RWPE2 (cell line): ENCODE measurements around the gene PRR7.

Experiments
- ATAC-seq: fragments of 200-7000 bp; cut with Tn5 transposase; 3 replicates; pipeline ENCODE4 v1.9.1; 2021; ENCODE audit warnings: low read depth
- DNase-seq: peaks from one replicate; pipeline ENCODE4 v3.0.0-alpha.2; 2020; ENCODE audit warnings: low spot score
- H3K27ac ChIP-seq: fragments of 450-650 bp; 2 replicates; pipeline ENCODE4 v1.5.1; 2017; ENCODE audit warnings: mild to moderate bottlenecking; ENCODE audit not compliant: poor library complexity, severe bottlenecking
- H3K27me3 ChIP-seq: fragments of 250-450 bp; sonication (Bioruptor Pico); 2 replicates; pipeline ENCODE4 v1.5.1; 2021; ENCODE audit warnings: mild to moderate bottlenecking, moderate library complexity; ENCODE audit not compliant: insufficient read depth, poor library complexity, severe bottlenecking
- H3K36me3 ChIP-seq: fragments of 250-450 bp; sonication (Bioruptor Pico); 2 replicates; pipeline ENCODE4 v1.5.1; 2020; ENCODE audit warnings: low read depth, mild to moderate bottlenecking, moderate library complexity
- H3K4me1 ChIP-seq: fragments of 250-450 bp; sonication (Bioruptor Pico); 2 replicates; pipeline ENCODE4 v1.5.1; 2021; ENCODE audit warnings: mild to moderate bottlenecking, moderate library complexity; ENCODE audit not compliant: insufficient read depth, poor library complexity, severe bottlenecking
- H3K4me3 ChIP-seq: fragments of 250-450 bp; sonication (Bioruptor Pico); 2 replicates; pipeline ENCODE4 v1.5.1; 2021; ENCODE audit warnings: mild to moderate bottlenecking, moderate library complexity; ENCODE audit not compliant: severe bottlenecking
- H3K9me3 ChIP-seq: fragments of 250-450 bp; sonication (Bioruptor Pico); 2 replicates; pipeline ENCODE4 v1.5.1; 2021; ENCODE audit warnings: mild to moderate bottlenecking, moderate library complexity; ENCODE audit not compliant: severe bottlenecking
- TF ChIP-seq, protein P1 (sequence below): fragments of 450-650 bp; IDR thresholded peaks from one replicate; pipeline ENCODE4 v1.5.1; 2017; ENCODE audit warnings: mild to moderate bottlenecking, moderate library complexity; ENCODE audit not compliant: poor library complexity, severe bottlenecking

The PRR7 gene

DNA sequence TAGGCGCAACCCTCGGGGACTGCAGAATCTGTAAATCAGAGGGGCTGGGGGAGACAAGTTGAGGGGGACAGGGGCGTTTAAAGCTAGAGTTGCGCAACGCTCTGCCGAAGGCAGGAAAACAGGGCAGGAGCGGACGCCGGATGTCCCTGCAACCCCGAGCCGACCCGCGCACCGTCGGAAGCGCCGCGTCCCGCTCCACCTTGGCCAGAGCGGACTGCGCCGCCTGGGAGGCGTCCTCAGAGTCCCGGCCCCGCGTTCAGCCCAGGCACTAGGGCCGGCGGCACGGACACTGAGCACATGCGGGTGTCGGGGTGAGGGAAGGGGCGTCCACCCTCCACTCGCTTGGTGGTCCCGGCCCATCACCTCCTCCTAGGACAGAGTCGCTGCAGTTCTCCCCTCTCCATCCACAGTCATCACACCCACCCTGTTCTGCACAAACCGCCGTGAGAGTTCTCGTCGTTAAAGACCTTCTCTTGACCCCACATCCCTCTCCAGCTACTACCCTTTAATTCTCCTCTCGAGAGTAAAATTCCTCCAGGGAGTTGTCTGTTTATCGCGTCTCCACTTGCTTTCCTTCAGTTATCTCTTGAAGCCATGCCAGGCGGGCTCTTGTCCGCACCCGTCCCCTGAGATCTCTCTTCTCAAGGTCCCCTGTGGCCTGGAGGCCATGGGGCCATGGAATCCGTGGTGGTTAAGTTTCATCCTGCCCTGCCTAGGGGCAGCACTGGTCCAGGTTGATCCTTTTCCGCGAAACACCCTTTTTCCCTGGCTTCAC is 51.6 kb downstream of the PRR7 start:
- ATAC-seq, result no peak
- Histone ChIP-seq H3K36me3 (peaks cover 28% of the 10 kb centered on the region), H3K9me3 (no peaks in the 10 kb centered on the region), H3K4me3 (peak overlapping the region; percentile 91), H3K27me3 (no peaks in the 10 kb centered on the region), H3K4me1 (peaks cover 26% of the 10 kb centered on the region), H3K27ac (peak overlapping the region; percentile 96)
- DNase-seq, result no peak
- TF ChIP-seq, protein P1, sequence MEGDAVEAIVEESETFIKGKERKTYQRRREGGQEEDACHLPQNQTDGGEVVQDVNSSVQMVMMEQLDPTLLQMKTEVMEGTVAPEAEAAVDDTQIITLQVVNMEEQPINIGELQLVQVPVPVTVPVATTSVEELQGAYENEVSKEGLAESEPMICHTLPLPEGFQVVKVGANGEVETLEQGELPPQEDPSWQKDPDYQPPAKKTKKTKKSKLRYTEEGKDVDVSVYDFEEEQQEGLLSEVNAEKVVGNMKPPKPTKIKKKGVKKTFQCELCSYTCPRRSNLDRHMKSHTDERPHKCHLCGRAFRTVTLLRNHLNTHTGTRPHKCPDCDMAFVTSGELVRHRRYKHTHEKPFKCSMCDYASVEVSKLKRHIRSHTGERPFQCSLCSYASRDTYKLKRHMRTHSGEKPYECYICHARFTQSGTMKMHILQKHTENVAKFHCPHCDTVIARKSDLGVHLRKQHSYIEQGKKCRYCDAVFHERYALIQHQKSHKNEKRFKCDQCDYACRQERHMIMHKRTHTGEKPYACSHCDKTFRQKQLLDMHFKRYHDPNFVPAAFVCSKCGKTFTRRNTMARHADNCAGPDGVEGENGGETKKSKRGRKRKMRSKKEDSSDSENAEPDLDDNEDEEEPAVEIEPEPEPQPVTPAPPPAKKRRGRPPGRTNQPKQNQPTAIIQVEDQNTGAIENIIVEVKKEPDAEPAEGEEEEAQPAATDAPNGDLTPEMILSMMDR, result peak; percentile 13

DNA sequence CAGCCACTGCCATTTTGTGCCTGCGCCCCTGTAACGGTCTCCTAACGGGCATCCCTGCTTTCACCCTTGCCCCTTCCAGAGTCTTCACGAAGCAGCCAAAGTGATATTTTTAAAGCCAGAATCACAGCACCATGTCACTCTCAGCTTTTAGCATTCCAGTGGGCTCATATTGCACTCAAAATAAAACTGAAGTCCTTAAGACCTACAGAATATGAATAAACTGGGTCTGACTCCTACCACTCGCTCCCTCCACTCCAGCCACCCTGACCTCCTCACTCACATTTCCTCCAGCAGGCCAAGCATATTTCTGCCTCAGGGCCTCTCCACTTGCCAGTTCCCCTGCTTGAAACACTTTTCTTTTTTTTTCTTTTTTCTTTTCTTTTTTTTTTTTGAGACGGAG is 53.2 kb downstream of the PRR7 start:
- Histone ChIP-seq H3K4me1 (peaks cover 14% of the 10 kb centered on the region), H3K27ac (no peak overlapping the region), H3K4me3 (no peak overlapping the region), H3K9me3 (no peaks in the 10 kb centered on the region), H3K36me3 (peaks cover 17% of the 10 kb centered on the region), H3K27me3 (no peaks in the 10 kb centered on the region)
- DNase-seq (no peak), ATAC-seq (no peak)
- TF ChIP-seq, protein P1, result no peak

DNA sequence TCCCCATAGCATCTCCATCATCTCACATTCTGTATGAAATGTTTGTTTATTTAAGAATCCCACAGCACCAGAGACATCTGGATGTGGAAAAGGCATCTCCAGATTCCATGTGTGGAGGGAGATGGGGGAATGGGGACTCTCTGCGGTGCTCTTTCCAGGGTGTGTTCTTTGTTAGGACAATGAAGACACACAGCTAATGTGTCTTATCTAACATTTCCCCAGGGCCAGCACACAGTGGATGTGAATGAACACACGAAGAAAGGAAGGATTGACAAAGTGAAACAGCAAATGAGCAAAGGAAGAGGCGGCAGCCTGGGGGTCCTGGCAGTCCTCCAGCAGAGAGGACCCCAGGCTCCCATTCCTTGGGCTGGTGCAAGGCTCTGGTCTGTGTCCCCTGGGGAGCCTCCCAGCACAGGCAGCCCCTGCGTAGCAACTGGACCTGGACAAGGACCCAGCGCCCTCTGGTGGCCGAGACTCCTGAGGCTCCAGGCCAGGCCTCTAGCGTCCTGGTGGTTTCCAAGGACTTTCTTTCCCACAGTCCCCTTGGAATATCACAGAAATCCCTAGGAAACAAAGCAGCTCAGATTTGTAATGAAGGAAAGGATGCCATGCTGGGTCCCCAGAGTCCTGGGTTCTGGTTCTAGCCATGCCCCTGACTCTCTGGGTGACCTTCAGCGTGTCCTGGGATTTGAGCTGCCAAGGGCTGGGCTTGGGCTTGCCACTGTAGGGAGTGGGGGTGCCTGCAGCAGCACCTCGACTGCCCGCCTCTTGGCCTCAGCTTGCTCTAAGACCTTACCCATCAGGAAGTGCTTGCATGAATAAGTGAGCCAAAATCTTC is 54.3 kb downstream of the PRR7 start:
- DNase-seq (peak; percentile 93), ATAC-seq (peak; percentile 44)
- Histone ChIP-seq H3K4me1 (peaks cover 3% of the 10 kb centered on the region), H3K27me3 (no peaks in the 10 kb centered on the region), H3K4me3 (no peak overlapping the region), H3K36me3 (peaks cover 6% of the 10 kb centered on the region), H3K9me3 (no peaks in the 10 kb centered on the region), H3K27ac (no peak overlapping the region)
- TF ChIP-seq, protein P1, result peak; percentile 99

DNA sequence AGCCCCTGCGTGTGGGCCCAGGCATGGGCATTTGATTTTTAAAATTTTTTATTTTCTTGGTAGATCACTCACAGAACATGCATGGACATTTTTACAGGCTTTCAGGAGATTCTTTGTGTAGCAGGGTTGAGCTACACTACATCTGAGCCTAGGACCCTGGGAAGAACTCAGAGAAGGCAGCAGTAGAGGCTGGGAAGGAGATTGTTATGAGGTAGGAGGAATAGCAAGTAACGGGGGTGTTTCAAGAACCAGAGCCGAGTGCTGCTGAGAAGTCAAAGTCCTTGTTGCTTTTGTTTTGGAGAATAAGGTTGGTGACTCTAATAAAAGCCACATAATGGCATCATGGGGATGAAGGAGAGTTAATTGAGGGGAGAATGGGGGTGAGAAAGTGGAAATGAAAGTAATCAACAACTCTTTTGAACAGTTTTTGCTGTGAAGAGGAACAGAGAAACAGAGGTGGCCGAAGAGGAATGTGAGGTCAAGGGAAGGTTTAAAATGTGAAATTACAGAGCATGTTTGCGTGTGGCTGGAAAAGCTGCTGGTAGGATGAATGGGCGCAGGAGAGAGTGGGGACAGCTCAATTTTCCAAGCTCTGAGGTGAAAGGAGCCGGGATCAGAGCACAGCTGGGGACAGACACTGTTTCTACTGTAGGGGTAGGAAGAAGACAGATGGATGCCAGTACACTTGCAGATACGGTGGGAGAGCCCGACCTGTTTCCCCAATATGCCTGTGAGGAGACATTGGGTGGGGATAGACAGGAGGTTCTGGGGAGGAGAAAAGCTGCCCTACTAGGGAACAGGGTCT is 55.5 kb downstream of the PRR7 start:
- Histone ChIP-seq H3K4me1 (no peaks in the 10 kb centered on the region), H3K36me3 (no peaks in the 10 kb centered on the region), H3K9me3 (no peaks in the 10 kb centered on the region), H3K27ac (no peak overlapping the region), H3K4me3 (no peak overlapping the region), H3K27me3 (no peaks in the 10 kb centered on the region)
- TF ChIP-seq, protein P1, result no peak
- DNase-seq (no peak), ATAC-seq (no peak)
